ENCODE data around the gene PGM5.

PGM5 gene

DNA sequence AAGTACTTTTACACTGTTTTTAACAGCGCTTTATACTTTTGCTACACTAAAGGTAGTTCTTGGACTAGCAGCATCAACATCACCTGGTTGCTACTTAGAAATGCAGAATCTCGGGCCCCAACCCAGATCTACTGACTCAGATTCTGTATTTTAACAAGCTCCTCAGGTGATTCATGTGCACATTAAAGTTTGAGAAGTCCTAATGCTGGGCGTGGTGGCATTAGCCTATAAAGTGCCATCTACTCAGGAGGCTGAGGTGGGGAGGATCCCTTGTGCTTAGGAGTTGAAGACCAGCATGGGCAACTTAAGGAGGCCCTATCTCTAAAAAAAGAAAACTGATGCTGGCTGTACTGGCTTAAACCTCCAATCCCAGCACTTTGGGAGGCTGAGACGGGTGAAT lies 157.6 kb downstream of the PGM5 start:
- intact Hi-C loops (cut with DNase I) = no loop called here
- DNase-seq = no peak

DNA sequence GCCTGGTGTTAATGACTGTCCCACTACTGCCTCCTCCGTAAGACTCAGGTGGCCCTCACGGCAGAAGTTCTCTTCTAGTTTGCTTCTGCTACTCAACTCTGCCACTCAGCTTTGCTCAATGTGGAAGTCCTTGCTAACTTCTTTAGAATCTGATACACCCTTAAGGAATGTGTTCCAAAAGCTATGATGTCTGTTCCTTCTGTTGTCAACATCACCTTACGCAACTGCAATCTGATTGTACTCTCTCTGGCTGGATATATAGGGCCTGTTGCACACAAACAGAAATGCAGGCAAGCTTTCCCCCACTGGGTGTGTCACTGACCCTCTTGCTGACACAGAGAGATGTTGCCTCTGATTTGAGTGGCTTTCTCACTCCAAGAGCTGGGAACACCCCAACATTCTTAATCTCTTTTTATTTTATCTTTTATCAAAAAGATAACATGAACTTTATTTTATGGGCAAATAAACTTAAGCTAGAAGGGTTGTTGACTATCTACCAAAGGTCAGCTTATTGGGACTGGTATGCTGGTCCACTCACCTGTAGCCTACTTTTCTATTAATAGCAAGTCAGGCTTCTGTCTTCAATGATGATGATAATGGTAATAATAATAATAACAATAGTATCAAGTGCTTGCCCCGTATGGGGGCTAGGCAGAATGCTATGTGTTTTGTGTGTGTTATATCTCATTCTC lies 159.1 kb downstream of the PGM5 start:
- intact Hi-C loops (cut with DNase I) = no loop called here
- no peak for DNase-seq

DNA sequence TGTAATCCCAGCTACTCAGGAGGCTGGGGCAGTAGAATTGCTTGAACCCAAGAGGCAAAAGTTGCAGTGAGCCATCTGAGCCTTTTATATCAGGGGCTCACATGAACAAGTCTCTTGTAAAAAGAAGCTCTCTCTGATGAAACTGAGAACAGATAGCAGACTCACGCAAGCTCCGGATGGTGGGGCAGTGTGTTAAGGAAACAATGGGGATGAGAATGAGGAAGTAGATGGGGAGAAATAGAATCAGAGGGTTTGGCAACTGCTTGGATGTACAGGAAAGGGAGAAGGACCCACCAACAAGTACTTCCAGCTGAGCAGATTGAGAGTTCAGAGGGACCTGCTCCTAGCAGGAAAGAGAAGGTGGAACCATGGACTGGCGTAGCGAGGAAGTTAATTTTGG lies 165.7 kb downstream of the PGM5 start:
- intact Hi-C loops (cut with DNase I) = no loop called here
- DNase-seq = peak in 4 of 42 donors; percentile 10 to 37 (median 26)

DNA sequence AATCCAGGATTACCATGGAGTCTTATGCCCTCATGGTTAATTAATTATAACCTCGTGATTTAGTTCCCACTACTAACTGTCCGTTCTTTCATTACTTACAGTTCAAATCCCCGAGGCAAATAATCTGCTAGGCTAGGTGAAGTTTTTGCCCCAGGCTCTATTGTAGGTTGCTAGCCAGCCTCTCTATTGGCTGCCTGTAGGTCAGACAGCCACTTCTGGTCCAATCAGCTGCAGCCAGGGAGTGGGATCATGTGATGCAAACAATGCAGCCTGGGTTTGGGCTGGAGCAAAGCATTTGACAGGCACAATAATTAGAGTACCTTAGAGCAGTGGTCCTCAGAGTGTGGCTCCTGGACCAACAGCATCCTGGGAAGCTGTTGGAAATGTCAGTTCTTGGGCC lies 166.5 kb downstream of the PGM5 start:
- intact Hi-C loops (cut with DNase I) = no loop called here
- DNase-seq = no peak

DNA sequence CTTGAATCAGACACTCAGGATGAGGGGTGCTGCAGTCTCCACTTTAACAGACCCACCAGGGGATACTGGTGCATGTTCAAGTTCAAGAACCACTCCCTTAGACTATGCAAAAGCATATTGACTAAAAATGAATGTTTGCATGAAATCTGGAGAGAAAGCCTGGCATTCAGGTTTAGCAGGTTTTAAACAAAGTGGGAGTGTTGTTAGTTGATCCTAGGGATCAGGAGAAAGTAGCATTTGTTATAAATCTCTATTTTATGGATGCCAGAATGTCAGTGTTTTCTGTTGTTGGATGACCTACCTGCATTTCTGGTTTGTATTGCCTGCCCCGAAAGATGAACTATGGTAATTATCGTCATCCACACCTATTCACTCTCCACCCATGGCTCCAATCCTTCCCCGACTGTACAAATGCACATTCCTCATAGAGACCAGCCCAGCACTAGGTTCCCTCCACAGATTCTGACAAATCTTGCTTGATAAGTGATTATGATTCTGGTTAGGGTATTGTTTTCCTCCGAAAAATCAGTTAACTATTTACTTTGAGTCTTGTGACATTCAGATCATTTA lies 167.0 kb downstream of the PGM5 start:
- intact Hi-C loops (cut with DNase I) = no loop called here
- DNase-seq = no peak

DNA sequence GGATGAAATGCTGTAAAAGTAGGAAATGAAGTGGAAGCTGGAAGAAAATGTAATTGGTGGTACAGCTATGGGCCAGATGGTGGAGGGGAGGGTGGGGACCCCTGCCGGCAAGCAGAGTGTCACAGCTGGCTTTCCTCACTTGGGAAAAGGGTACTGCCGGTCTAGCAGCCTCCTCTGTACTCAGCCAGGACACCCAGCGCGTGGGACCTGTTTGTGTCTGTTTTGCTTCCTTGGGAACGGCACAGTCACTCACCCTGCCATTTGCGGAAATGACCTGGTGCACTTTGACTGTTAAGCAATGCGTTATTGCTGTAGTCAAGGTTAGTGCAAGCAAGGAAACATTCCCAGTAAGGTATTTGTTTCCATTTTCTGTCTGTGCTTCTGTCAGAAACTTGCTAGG lies 174.2 kb downstream of the PGM5 start:
- intact Hi-C loops (cut with DNase I) = no loop called here
- no peak for DNase-seq

DNA sequence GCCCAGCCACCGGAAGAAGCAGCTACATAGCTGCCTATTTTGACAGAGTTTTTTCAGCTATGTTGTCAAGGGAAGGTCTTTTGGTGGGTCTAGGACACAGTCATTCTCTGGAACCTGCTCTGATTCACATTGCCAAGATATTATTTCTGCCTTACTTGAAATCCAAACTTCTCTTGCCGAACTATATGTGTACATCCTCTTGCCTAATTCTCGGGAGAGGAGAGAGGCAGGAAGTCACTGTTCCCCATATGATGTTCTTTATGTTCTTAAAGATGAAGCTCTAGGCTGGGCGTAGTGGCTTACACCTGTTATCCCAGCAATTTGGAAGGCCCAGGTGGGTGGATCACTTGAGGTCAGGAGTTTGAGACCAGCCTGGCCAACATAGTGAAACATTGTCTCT lies 175.7 kb downstream of the PGM5 start:
- intact Hi-C loops (cut with DNase I) = no loop called here

DNA sequence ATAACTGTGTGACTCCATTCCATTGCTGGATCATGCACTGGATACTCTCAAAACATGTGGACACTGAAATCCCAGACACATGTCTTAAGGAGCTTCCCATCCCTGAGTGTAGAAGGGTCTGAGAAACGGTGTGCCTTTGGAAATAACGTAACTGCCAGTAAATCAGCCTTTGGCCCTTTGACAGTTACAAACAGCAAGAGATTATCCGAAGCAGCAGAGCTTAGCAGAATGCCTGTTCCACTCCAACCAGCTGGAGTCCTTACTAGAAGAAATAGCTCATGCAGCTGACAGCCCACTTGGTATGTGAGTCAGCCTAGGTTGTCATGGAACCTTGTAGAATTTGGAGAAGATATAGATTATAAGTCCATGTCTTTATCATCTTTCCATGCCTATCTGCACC lies 177.3 kb downstream of the PGM5 start:
- no peak for DNase-seq
- intact Hi-C loops (cut with DNase I) = no loop called here

More for the DNA sequence above, 175.7 kb downstream of the PGM5 start:
- no peak for DNase-seq

DNA sequence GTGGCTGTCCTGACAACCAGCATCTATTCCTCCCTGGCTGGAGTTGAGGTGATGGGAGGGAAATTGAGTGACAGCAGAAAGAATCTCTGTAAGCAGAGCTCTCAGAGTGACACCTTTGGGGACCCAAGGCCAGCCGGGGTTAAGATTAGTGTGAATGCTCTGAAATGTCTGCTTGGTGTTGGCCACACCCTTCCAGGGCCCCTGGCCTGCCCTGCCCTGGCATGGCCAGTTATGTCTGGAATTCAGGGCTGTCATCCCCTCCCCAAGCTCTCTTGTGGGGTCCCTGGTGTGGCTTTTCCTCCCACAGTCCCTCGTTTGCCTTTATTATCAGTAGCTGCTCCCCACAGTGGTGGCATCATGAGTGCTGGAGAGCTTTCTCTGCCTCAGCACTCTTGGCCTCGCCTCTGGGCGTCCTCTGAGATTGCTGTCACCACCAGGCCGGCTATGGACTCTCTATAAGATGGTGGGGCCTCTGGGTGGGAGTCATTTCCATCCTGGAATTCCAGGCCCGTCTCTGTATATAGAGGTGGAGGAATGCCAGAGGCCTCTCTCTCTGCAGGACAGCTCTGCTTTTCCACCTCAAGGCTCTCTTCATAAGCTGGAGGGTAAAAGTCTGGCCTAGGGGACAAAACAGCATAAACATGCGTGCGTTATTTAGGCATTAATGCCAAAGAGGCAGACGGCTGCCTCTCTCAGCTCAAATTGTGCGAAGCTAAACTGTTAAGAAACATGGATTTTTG lies 180.6 kb downstream of the PGM5 start:
- intact Hi-C loops (cut with DNase I) = no loop called here
- DNase-seq = no peak

DNA sequence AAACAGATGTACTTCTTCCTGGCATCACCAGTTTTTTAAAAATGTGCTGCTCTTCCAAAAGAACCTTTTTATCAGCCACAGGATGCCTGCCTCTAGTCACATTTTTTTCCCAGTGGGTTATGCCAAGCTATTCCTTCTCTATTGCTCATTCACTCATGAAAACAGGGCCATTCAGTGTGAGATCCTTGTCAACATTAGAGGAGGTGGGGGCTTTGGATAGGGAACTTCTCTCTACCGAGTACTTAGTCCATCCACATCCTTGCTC lies 181.1 kb downstream of the PGM5 start:
- intact Hi-C loops (cut with DNase I) = no loop called here
- no peak for DNase-seq

DNA sequence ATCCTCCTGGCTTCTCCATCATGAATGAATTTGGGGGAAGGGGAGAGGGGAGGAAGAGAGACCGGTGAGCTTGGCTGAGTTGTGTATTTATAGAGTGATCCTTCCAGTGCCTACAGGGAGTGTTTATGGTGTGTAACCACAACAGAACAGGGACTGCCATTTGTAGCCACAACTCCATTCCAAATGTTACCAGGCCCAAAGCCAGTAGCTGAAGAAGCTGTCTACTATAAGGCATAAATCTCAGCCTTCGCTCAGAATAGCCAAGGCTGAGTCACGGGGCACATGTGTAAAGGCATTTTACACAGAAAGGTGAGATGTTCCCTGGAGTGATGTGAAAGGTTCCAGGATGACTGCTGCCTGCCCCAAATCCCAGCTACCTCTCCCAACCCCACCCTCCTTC lies 181.8 kb downstream of the PGM5 start:
- no peak for DNase-seq

DNA sequence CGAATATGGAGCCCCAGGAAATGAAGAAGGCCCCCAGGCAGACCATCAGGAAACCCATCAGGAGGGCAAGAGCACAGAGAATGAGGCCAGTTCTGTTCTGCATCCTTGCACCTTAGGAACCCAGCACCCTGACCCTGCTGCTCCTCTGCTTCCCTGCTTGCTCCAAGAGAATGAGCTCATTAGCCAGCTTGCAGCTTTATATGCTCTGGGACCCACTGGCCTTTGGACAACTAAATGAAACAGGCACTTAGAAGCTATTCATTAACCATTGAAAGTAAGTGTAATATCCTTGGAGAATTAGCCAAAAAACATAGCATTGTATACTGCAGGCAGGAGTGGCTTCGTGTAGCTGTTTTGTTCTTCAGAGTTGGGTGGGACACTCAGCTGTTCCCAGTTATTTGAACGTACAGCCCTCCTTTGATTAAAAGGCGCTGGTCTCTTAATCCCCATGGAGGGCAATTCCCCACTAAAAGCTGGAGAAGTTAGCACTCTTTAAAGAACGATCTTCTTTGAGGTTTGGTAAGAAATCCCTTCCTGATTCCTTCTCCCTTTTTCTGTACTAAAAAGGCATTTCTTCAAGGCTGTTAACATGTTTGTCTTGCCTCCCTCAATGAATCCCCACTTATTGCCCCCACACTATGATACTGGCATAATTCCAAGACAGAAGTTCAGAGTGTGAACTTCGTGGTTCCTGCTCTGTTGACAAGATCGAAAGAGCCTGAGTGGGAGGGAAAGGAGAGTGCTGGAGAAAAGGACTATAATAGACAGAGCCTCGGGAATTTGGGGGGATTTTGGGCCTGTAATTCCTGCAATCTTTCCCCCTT lies 184.5 kb downstream of the PGM5 start, which contains the start of gene TMEM252:
Gene TMEM252 (minus strand): TSS at position 172 of the 824 bp plus-strand sequence. CDS start 69 bp downstream, at position 103.
- intact Hi-C loops (cut with DNase I) = no loop called here
- DNase-seq = no peak

More for the DNA sequence above, 181.8 kb downstream of the PGM5 start:
- intact Hi-C loops (cut with DNase I) = no loop called here

DNA sequence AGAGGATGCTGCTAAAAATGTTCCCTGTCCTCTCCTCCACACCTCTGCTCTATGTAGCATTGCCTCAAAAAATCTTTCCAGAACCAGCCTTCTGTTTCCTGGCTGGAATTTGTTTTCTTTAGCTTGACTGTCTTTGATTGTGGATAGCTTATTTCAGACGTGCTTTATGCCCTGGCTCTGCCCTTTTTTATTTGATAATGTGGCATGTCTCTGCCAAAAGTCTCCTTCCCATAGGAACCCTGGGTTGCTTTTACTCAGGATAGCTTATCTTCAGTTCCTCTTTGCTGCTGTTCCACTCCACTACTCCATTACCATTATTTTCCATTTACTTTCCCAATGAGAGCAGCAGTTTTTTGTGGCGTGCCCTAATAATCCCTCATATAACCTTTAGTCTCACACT lies 185.2 kb downstream of the PGM5 start:
- intact Hi-C loops (cut with DNase I) = no loop called here
- no peak for DNase-seq

DNA sequence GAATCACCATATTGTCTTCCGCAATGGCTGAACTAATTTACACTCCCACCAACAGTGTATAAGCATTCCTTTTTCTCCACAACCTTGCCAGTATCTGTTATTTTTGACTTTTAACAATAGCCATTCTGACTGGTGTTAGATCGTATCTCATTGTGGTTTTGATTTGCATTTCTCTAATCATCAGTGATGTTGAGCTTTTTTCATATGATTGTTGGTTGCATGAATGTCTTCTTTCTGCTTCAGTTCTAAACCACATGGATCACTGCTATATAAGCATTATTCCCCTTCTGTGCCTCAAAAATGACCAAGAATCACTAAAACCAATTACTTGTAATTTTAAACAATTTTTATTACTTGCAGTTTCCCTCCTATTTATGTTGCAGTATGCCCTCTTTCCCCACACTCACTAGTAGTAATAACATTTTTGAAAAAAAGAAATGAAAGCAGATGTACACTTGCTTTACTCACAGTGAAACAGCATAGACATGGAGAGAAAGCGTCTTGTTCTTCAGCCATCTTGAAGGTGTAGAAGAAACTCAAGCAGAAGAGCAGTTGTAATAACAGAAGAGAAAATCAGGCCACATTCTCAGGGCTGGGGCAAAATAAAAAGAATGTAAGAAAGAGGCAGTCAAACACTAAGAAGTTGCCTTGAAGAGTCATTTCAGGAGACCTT lies 188.8 kb downstream of the PGM5 start:
- no peak for DNase-seq
- intact Hi-C loops (cut with DNase I) = no loop called here

DNA sequence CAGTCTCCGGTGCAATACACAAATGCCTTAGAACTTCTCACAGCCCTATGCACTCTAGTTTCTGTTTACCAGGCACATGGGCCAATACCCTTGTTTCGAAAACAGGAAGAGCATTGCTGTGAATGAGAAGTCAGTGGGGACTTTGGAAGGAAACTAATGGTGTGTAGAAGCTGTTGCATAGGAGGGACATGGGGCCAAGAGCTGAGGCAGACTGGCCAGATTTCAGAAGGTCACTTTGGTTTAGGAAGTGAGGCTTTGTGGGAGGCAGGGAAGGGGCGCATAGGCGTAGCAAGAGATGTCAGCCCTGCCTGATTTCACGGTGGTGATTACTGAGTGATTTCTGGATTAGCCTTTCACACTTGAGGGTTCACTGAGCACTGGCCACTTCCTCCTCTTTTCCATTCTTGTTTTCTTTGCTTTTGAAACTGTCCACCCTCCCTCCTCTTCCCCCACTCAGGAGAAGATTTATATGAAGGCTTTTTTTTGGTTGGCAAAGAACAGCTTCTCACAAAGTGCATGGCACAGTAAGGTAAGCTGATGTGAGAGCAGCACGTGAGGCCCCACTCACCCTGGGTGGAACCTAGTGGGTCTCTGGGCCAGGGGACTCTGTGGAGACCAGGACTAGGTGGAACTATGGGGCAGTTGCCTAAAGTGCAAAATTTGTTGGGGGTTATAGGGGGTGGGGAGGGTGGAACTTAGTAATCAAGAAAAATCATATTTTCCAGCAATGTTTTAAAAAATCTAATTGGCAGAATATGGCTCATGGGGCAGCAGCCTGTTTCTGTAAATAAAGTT lies 190.4 kb downstream of the PGM5 start:
- peak in 5 of 42 donors; percentile 5 to 26 (median 11) for DNase-seq
- intact Hi-C loops (cut with DNase I) = no loop called here

DNA sequence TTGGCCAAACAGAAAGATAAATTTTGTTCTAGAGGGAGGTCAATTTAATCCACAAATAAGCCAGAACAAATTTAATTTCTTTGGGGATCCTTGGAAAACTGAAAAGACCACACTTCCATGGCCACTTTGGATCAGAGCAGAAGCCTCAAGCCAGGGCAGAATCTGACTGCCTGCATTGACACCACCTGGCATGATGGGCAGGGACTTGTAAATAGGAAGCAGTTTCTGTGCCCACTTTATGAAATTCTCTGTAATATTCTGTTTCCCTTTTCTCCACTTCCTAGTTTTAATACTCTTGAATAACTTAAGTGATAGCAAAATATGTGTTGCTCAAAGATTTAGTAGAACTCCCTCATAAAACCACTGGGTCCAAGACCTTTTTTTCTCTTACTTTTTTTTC lies 191.0 kb downstream of the PGM5 start:
- intact Hi-C loops (cut with DNase I) = no loop called here
- DNase-seq = no peak

DNA sequence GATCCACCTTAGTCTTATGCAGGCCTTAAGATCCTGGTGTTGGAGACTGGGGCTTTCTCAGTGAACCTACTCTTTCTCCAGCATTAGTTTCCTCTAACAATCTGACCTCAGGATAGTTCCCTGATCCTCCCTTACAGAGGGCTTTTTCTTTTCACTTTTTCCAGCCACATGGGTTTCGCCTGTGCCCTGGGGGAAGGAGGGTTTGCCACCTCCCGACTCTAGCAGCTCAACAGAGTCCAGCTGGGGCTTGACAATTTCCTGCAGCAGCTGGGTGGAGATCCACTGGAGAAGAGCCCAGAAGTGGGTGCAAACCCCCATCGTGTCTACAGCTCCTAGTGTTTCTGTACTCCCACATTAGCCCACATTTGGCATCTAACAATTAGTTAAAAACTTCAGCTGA lies 191.8 kb downstream of the PGM5 start:
- no peak for DNase-seq
- intact Hi-C loops (cut with DNase I) = no loop called here

DNA sequence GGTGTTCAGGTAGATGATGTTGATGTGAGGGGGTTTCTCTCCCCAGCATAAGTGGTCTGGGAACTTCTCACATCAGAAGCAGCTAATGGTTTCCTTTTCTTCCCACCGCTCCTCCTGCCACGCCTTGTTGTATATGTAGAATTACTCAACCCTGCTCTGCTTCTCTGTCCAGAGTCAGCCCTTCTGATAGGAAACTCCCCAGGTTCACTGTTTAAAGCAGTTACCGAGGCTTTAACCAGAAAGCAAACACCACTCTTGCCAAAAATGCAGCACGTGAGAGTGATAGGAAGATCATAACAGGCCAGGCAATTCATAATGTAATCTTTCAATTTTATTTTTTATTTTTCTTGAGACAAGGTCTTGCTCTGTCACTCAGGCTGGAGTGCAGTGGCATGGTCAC lies 194.8 kb downstream of the PGM5 start:
- no peak for DNase-seq

More for the DNA sequence above, 194.8 kb downstream of the PGM5 start:
- intact Hi-C loops (cut with DNase I) = no loop called here

Measured in head of caudate nucleus (tissue), 42 donors.